ENCODE data around the gene LUC7L. TPM values are rescaled to one million over a fixed set of nuclear protein-coding genes. Genes with fewer than 3 reads are reported as not detected.
"Not testable (repeated sequence)": the region's sequence is repeated elsewhere in the genome, so short reads cannot be mapped to it uniquely, and the experiment has no call there.

LUC7L gene
- total RNA-seq, 4 donors from 2014 or later = 52.7 to 115 (median 76.8) TPM

- ATAC-seq (ENCODE audit: low FRiP score); DNase-seq (ENCODE audit: low spot score): not testable (repeated sequence)
Measured at GRCh38 chr16:172374-172941, 56.8 kb downstream of the LUC7L start, which contains the start of gene HBA2. HBA2 (plus strand) TSS chr16:172876; CDS start chr16:172913, 37 bp downstream.

- no peak for TF ChIP-seq CTCF (IDR thresholded peaks at IDR 0.05)
- ATAC-seq (ENCODE audit: low FRiP score) (no peak), DNase-seq (ENCODE audit: low spot score) (no peak)
Measured at GRCh38 chr16:170788-171187, 58.5 kb downstream of the LUC7L start.

- ATAC-seq (ENCODE audit: low FRiP score); DNase-seq (ENCODE audit: low spot score): not testable (repeated sequence)
Measured at GRCh38 chr16:170088-170507, 59.2 kb downstream of the LUC7L start.

GRCh38 chr16:169014-169413 lies 60.2 kb downstream of the LUC7L start:
- TF ChIP-seq CTCF (IDR thresholded peaks at IDR 0.05) = no peak
- DNase-seq (ENCODE audit: low spot score) (no peak), ATAC-seq (ENCODE audit: low FRiP score) (no peak)

- no peak for TF ChIP-seq CTCF (IDR thresholded peaks at IDR 0.05)
- ATAC-seq (ENCODE audit: low FRiP score) (no peak), DNase-seq (ENCODE audit: low spot score) (no peak)
Measured at GRCh38 chr16:168424-168823, 60.8 kb downstream of the LUC7L start.

- TF ChIP-seq CTCF (IDR thresholded peaks at IDR 0.05) = no peak
- DNase-seq (ENCODE audit: low spot score) (no peak), ATAC-seq (ENCODE audit: low FRiP score) (no peak)
Measured at GRCh38 chr16:167122-167690, 62.0 kb downstream of the LUC7L start.

GRCh38 chr16:166375-167121 lies 62.7 kb downstream of the LUC7L start:
- DNase-seq (ENCODE audit: low spot score) (no peak), ATAC-seq (ENCODE audit: low FRiP score) (no peak)
- no peak for TF ChIP-seq CTCF (IDR thresholded peaks at IDR 0.05)

All from omental fat pad (tissue), 4 donors.